GM12875 (cell line): ENCODE data around the gene IGF2R.

Experiments used
- H3K4me3 ChIP-seq: one replicate; pipeline ENCODE4 v1.5.1; 2011; ENCODE audit warnings: low read depth, low read length, control low read depth
- CTCF ChIP-seq: IDR thresholded peaks from 2 replicates; pipeline ENCODE4 v1.5.1; 2011; ENCODE audit warnings: low read depth, mild to moderate bottlenecking, control low read depth, inconsistent platforms, low read length, moderate library complexity, borderline replicate concordance; ENCODE audit not compliant: insufficient read depth

IGF2R gene

GRCh38 chr6:160005861-160006540 is 37.1 kb downstream of the IGF2R start:
- TF ChIP-seq CTCF = no peak
- H3K4me3 ChIP-seq = no peak overlapping the region

GRCh38 chr6:160007145-160007544 is 38.3 kb downstream of the IGF2R start:
- no peak overlapping the region for H3K4me3 ChIP-seq
- no peak for TF ChIP-seq CTCF

GRCh38 chr6:160007611-160008010 is 38.7 kb downstream of the IGF2R start:
- no peak for TF ChIP-seq CTCF
- no peak overlapping the region for H3K4me3 ChIP-seq

GRCh38 chr6:160010067-160010466 is 41.2 kb downstream of the IGF2R start:
- no peak for TF ChIP-seq CTCF
- H3K4me3 ChIP-seq = no peak overlapping the region

GRCh38 chr6:160013987-160014868 is 45.3 kb downstream of the IGF2R start:
- H3K4me3 ChIP-seq = no peak overlapping the region
- TF ChIP-seq CTCF = no peak

GRCh38 chr6:160014869-160015182 is 45.9 kb downstream of the IGF2R start:
- no peak overlapping the region for H3K4me3 ChIP-seq
- TF ChIP-seq CTCF = no peak
